Measurements from ENCODE around the gene SPINT2. TPM values are rescaled to one million over a fixed set of nuclear protein-coding genes. Genes with fewer than 3 reads are reported as not detected.
A peak's percentile ranks its signal among the peaks of the same experiment; 100 is the strongest.
"Not testable (repeated sequence)": the region's sequence is repeated elsewhere in the genome, so short reads cannot be mapped to it uniquely, and the experiment has no call there.

The SPINT2 gene
- total RNA-seq, 1 donor = 2.2 TPM

DNA sequence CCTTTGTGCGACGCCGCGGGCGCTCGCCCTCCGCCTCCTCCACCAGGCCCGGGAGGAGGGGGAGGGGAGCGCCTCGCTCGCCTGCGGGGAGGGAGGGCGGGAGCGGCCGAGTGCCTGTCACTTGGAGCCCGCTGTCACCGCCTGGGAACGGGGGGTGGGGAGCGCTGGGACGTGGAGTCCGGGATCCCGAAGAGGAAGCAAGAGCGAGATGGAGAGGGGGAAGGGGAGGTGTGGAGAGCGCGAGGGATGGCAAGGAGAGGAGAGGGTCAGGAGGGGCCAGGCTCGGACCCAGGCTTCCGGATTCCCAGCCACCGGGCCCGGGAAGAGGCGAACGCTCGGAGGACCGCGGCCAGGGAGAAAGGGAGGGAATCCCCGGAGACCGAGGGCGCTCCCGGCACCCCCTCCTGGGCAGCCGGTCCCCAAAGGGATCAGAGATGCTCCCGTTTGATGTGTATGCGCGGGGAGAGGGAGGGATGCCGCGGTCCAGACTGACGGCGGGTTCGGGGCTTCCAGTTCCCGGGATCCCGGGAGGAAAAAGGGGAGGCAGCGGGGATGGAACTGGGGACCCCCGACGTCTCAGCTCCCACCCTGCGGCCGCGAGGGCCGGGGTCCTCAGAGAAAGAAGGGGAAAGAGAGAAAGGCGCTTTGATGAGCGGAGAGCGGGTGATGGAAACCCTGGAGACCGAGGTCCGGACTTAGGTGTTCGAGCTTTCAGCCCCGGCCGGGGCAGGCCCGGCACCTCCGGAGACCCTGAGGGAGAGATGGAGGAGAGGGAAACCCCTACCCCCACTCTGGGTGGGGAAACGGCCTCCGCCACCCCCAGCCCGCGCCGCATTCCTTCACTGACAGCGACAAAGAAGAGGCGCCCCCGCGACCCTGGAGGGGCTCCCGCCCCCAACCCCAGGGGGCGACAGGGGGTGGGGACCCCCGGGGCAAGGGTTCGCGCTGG lies 35.6 kb upstream of the SPINT2 start:
- H2AFZ ChIP-seq (ENCODE audit: low read length) = peak overlapping the region; percentile 29
- peak overlapping the region; percentile 54 for H3K4me3 ChIP-seq (ENCODE audit: insufficient read depth, low read length)
- TF ChIP-seq CTCF (IDR thresholded peaks at IDR 0.05; ENCODE audit: extremely low read depth, low read depth, low read length) = no peak

GRCh38 chr19:38229585-38230073 lies 34.7 kb upstream of the SPINT2 start:
- TF ChIP-seq CTCF (IDR thresholded peaks at IDR 0.05; ENCODE audit: extremely low read depth, low read depth, low read length) = no peak
- Histone ChIP-seq H3K79me2 (ENCODE audit: insufficient read depth, low read length) (no peaks in the 10 kb centered on the region), H3K4me3 (ENCODE audit: insufficient read depth, low read length) (no peak overlapping the region), H3K36me3 (ENCODE audit: insufficient read depth, low read length) (no peaks in the 10 kb centered on the region), H2AFZ (ENCODE audit: low read length) (no peak overlapping the region), H3K27me3 (ENCODE audit: insufficient read depth, low read length) (peaks cover 6% of the 10 kb centered on the region), H4K20me1 (ENCODE audit: insufficient read depth, low read length) (no peaks in the 10 kb centered on the region), H3K27ac (ENCODE audit: low read depth, low read length) (no peak overlapping the region), H3K4me2 (ENCODE audit: insufficient read depth, low read length) (peak overlapping the region; percentile 77), H3K4me1 (ENCODE audit: insufficient read depth, low read length) (peaks cover 8% of the 10 kb centered on the region), H3K9me3 (ENCODE audit: low read depth, low read length) (no peaks in the 10 kb centered on the region)
- peak; percentile 98 for DNase-seq (ENCODE audit: insufficient read length, low spot score, missing footprints)

More for the DNA sequence above, 35.6 kb upstream of the SPINT2 start:
- H3K79me2 ChIP-seq (ENCODE audit: insufficient read depth, low read length) = no peaks in the 10 kb centered on the region
- H3K27ac ChIP-seq (ENCODE audit: low read depth, low read length) = no peak overlapping the region
- no peaks in the 10 kb centered on the region for H3K9me3 ChIP-seq (ENCODE audit: low read depth, low read length)
- H4K20me1 ChIP-seq (ENCODE audit: insufficient read depth, low read length) = no peaks in the 10 kb centered on the region
- peaks cover 6% of the 10 kb centered on the region for H3K27me3 ChIP-seq (ENCODE audit: insufficient read depth, low read length)
- peaks cover 12% of the 10 kb centered on the region for H3K4me1 ChIP-seq (ENCODE audit: insufficient read depth, low read length)
- H3K4me2 ChIP-seq (ENCODE audit: insufficient read depth, low read length) = peak overlapping the region; percentile 77
- H3K36me3 ChIP-seq (ENCODE audit: insufficient read depth, low read length) = no peaks in the 10 kb centered on the region
- DNase-seq (ENCODE audit: insufficient read length, low spot score, missing footprints) = peak; percentile 94

DNA sequence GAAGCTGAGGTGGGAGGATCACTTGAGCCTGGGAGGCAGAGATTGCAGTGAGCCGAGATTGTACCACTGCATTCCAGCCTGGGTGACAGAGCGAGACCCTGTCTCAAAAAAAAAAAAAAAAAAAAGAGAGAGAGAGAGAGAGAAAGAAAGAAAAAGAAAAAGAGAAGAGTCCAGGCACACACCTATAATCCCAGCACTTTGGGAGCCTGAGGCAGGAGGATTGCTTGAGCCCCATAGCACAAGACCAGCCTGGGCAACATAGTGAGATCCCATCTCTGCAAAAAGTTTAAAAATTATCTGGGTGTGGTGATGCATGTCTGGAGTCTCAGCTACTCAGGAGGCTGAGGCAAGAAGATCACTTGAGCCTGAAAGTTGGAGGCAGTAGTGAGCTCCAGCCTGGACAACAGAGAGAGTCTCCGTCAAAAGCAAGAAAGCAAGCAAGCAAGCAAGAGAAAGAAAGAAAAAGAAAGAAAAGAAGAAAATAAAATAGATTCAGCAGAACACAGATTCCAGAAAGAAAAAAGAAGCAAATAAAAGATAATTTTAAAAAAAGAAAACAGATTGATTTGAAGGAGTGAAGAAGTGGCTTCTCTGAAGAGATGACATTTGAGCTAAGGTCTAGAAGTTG lies 33.8 kb upstream of the SPINT2 start:
- H3K4me3 ChIP-seq (ENCODE audit: insufficient read depth, low read length); H3K79me2 ChIP-seq (ENCODE audit: insufficient read depth, low read length); H3K4me1 ChIP-seq (ENCODE audit: insufficient read depth, low read length); H4K20me1 ChIP-seq (ENCODE audit: insufficient read depth, low read length); H3K27ac ChIP-seq (ENCODE audit: low read depth, low read length); H3K27me3 ChIP-seq (ENCODE audit: insufficient read depth, low read length); H3K4me2 ChIP-seq (ENCODE audit: insufficient read depth, low read length); DNase-seq (ENCODE audit: insufficient read length, low spot score, missing footprints); H3K9me3 ChIP-seq (ENCODE audit: low read depth, low read length); H2AFZ ChIP-seq (ENCODE audit: low read length); H3K36me3 ChIP-seq (ENCODE audit: insufficient read depth, low read length): not testable (repeated sequence)

DNA sequence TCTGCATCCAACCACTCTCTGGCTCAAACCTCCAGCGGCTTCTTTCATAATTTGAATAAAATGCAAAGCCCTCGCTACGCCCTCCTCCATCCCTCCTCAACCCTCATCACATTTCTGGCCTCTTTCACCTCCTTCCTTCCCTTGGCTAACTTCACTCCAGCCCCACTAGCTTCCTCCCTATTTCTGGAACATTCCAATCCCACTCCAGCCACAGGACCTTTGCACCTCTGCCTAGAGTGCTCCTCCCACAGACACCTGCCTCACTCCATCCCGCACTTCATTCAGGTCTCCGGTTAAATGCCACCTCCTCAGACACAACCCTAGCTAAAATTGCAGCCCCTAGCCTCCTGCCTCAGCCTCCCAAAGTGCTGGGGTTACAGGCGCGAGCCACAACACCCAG lies 32.5 kb upstream of the SPINT2 start:
- Histone ChIP-seq H2AFZ (ENCODE audit: low read length) (no peak overlapping the region), H3K4me2 (ENCODE audit: insufficient read depth, low read length) (no peak overlapping the region), H4K20me1 (ENCODE audit: insufficient read depth, low read length) (no peaks in the 10 kb centered on the region), H3K79me2 (ENCODE audit: insufficient read depth, low read length) (no peaks in the 10 kb centered on the region), H3K27me3 (ENCODE audit: insufficient read depth, low read length) (peaks cover 8% of the 10 kb centered on the region), H3K27ac (ENCODE audit: low read depth, low read length) (no peak overlapping the region), H3K9me3 (ENCODE audit: low read depth, low read length) (no peaks in the 10 kb centered on the region), H3K4me1 (ENCODE audit: insufficient read depth, low read length) (peaks cover 8% of the 10 kb centered on the region), H3K4me3 (ENCODE audit: insufficient read depth, low read length) (no peak overlapping the region), H3K36me3 (ENCODE audit: insufficient read depth, low read length) (no peaks in the 10 kb centered on the region)
- no peak for TF ChIP-seq CTCF (IDR thresholded peaks at IDR 0.05; ENCODE audit: extremely low read depth, low read depth, low read length)
- no peak for DNase-seq (ENCODE audit: insufficient read length, low spot score, missing footprints)

All from osteoblast (primary cell).